ENCODE measurements around the gene UBQLN1.

DNA sequence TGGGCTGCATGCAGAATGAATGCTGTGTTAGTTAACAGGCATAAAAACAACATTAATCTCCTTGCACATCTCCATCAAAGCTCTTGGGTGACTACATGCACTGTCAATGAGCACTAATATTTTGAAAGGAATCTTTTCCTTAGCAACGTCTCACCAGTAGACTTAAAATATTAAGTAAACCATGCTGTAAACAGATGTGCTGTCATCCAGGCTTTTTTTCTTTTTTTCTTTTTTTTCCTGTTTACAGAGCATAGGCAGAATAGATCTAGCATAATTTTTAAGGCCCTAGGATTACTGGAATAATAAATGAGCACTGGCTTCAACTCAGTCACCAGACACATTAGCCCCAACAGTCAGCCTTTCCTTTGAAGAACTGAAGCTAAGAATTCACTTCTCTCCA lies 36.3 kb downstream of the UBQLN1 start:
- TF ChIP-seq, protein P1, sequence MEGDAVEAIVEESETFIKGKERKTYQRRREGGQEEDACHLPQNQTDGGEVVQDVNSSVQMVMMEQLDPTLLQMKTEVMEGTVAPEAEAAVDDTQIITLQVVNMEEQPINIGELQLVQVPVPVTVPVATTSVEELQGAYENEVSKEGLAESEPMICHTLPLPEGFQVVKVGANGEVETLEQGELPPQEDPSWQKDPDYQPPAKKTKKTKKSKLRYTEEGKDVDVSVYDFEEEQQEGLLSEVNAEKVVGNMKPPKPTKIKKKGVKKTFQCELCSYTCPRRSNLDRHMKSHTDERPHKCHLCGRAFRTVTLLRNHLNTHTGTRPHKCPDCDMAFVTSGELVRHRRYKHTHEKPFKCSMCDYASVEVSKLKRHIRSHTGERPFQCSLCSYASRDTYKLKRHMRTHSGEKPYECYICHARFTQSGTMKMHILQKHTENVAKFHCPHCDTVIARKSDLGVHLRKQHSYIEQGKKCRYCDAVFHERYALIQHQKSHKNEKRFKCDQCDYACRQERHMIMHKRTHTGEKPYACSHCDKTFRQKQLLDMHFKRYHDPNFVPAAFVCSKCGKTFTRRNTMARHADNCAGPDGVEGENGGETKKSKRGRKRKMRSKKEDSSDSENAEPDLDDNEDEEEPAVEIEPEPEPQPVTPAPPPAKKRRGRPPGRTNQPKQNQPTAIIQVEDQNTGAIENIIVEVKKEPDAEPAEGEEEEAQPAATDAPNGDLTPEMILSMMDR (IDR thresholded peaks at IDR 0.05; ENCODE audit: low read length) = no peak
- no peak for TF ChIP-seq EZH2 (IDR thresholded peaks at IDR 0.05; ENCODE audit: borderline replicate concordance, low read length)
